ENCODE measurements around the gene FBRS.

Gene FBRS

DNA sequence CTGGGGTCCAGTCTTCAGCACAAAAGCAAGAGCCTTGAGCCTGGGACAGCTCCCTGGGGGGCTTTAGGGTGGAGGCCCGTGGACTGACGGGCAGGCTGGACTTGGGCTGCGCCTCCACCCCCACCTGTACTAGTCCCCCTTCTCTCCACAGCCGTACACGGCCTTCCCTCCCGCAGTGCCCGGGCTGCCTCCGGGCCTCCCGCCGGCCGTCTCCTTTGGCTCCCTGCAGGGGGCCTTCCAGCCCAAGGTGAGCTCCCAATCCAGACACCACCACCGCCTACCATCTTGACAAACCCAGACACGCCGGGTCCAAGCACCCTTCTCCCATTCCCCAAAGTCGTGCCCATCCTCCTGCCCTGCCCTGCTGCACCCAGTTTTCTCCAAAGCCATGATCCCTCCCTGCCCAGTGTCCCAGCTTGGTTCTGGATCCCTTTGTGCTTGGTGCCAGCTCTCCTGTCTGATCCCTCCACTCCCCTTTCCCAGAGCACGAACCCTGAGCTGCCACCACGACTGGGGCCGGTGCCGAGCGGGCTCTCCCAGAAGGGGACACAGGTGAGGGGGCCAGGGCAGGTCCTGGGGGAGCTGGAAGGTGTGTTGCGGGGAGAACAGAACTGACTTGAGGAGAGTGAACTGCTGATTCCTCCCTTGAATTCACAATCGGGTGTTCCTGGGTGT, 7.1 kb downstream of the FBRS start:
- no peak overlapping the region for H3K9ac ChIP-seq (ENCODE audit: low read depth, low read length, poor library complexity)
- peaks cover 7% of the 10 kb centered on the region for H3K79me1 ChIP-seq (ENCODE audit: low read depth, low read length)
- peak overlapping the region; percentile 75 for H3K23ac ChIP-seq (ENCODE audit: low read depth, low read length, poor library complexity)
- peaks cover 66 to 94% of the 10 kb centered on the region in 2 donors for H3K36me3 ChIP-seq (replicated peaks in 1 of 2; ENCODE audit: control insufficient read depth in 2 of 2, insufficient read depth in 2 of 2, low read length in 2 of 2)
- peaks cover 3 to 13% of the 10 kb centered on the region in 2 donors for H3K4me1 ChIP-seq (ENCODE audit: control insufficient read depth in 2 of 2, insufficient read depth in 1 of 2, low read depth in 1 of 2, low read length in 2 of 2)
- no peak overlapping the region for H2AK5ac ChIP-seq (ENCODE audit: low read depth, low read length)
- no peaks in the 10 kb centered on the region for H3K27me3 ChIP-seq (ENCODE audit: control insufficient read depth in 3 of 3, insufficient read depth in 3 of 3, low read depth in 1 of 3, low read length in 3 of 3)
- no peak for DNase-seq (ENCODE audit: low spot score)
- H2AFZ ChIP-seq (ENCODE audit: low read length): no peak overlapping the region
- no peak overlapping the region for H2BK5ac ChIP-seq (ENCODE audit: low read length)
- no peak overlapping the region for H3K14ac ChIP-seq (ENCODE audit: low read length)
- no peak overlapping the region for H2BK15ac ChIP-seq (ENCODE audit: low read length)
- H3K4me2 ChIP-seq (ENCODE audit: insufficient read depth, low read length, poor library complexity, severe bottlenecking): no peak overlapping the region
- H2BK12ac ChIP-seq (ENCODE audit: low read length): no peak overlapping the region
- WGBS, 2 donors (ENCODE audit: extremely low coverage in 2 of 2, insufficient read length in 2 of 2, insufficient replicate concordance in 1 of 2): no CpG with 5 or more reads among the region's 22 CpGs
- no peak overlapping the region for H3K4me3 ChIP-seq (ENCODE audit: low read length in 2 of 2)
- no peaks in the 10 kb centered on the region for H3K9me3 ChIP-seq (replicated peaks in 1 of 2; ENCODE audit: control insufficient read depth in 2 of 2, insufficient read depth in 1 of 2, low read depth in 1 of 2, low read length in 2 of 2)
- H3K4ac ChIP-seq (ENCODE audit: low read length): no peak overlapping the region
- no peak overlapping the region for H3K27ac ChIP-seq (replicated peaks; ENCODE audit: low read length)
- no peak overlapping the region for H2BK120ac ChIP-seq (ENCODE audit: low read depth, low read length)
- no peak overlapping the region for H3K18ac ChIP-seq (ENCODE audit: low read length)
- no peak overlapping the region for H4K91ac ChIP-seq (ENCODE audit: low read depth, low read length, poor library complexity)
- no peak overlapping the region for H4K8ac ChIP-seq (ENCODE audit: low read depth, low read length)

DNA sequence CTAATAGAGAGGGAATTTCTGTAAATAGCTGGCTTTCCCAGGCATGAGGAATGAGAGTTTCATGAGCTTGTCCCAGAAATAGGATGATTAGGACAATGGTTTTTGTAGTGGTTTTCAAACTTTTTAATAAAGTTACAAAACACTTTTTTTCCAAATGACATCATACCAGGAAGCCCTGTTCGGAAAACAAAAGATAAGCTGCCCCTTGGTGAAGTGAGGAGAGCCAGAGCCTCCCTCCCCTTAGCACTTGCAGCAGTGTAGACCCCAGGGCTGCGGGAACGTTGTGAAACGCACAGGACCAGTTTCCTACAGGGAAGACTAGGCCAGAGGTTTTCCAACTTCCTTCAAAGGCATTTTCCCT, 7.6 kb downstream of the FBRS start:
- Histone ChIP-seq H3K14ac (ENCODE audit: low read length) (no peak overlapping the region), H3K4me2 (ENCODE audit: insufficient read depth, low read length, poor library complexity, severe bottlenecking) (no peak overlapping the region), H2BK120ac (ENCODE audit: low read depth, low read length) (no peak overlapping the region), H3K9ac (ENCODE audit: low read depth, low read length, poor library complexity) (no peak overlapping the region), H3K9me3 (replicated peaks in 1 of 2; ENCODE audit: control insufficient read depth in 2 of 2, insufficient read depth in 1 of 2, low read depth in 1 of 2, low read length in 2 of 2) (no peaks in the 10 kb centered on the region), H3K27me3 (ENCODE audit: control insufficient read depth in 3 of 3, insufficient read depth in 3 of 3, low read depth in 1 of 3, low read length in 3 of 3) (no peaks in the 10 kb centered on the region), H2BK5ac (ENCODE audit: low read length) (no peak overlapping the region), H3K4me1 (ENCODE audit: control insufficient read depth in 2 of 2, insufficient read depth in 1 of 2, low read depth in 1 of 2, low read length in 2 of 2) (peaks cover 0 to 8% of the 10 kb centered on the region in 2 donors), H3K18ac (ENCODE audit: low read length) (no peak overlapping the region), H2BK15ac (ENCODE audit: low read length) (no peak overlapping the region), H3K79me1 (ENCODE audit: low read depth, low read length) (peaks cover 5% of the 10 kb centered on the region), H3K36me3 (replicated peaks in 1 of 2; ENCODE audit: control insufficient read depth in 2 of 2, insufficient read depth in 2 of 2, low read length in 2 of 2) (peaks cover 62 to 93% of the 10 kb centered on the region in 2 donors), H2BK12ac (ENCODE audit: low read length) (no peak overlapping the region), H3K23ac (ENCODE audit: low read depth, low read length, poor library complexity) (no peak overlapping the region), H3K27ac (replicated peaks; ENCODE audit: low read length) (no peak overlapping the region), H3K4ac (ENCODE audit: low read length) (no peak overlapping the region), H4K8ac (ENCODE audit: low read depth, low read length) (no peak overlapping the region), H2AFZ (ENCODE audit: low read length) (no peak overlapping the region), H3K4me3 (ENCODE audit: low read length in 2 of 2) (no peak overlapping the region), H2AK5ac (ENCODE audit: low read depth, low read length) (no peak overlapping the region), H4K91ac (ENCODE audit: low read depth, low read length, poor library complexity) (no peak overlapping the region)
- DNase-seq (ENCODE audit: low spot score): no peak
- WGBS, 2 donors (ENCODE audit: extremely low coverage in 2 of 2, insufficient read length in 2 of 2, insufficient replicate concordance in 1 of 2): no CpG with 5 or more reads among the region's 4 CpGs

DNA sequence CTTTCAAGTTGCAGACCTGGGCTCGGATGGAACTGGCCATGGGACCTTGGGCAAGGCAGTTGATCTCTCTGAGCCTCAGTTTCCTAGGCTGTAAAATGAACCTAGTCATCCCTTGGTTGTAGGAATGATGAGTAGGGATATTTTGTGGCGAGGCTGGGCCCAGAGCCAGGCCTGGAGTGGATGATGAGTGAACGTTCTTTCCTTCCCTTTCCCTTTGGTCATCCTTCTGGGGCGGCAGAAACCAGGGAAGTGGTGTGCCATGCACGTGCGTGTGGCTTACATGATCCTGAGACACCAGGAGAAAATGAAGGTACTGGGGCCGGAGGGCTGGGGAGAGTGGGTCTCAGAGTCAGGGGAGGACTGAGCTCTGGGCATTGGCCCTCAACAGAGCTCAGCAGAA, 8.4 kb downstream of the FBRS start:
- Histone ChIP-seq H2AK5ac (ENCODE audit: low read depth, low read length) (no peak overlapping the region), H3K14ac (ENCODE audit: low read length) (no peak overlapping the region), H3K27ac (replicated peaks; ENCODE audit: low read length) (no peak overlapping the region), H2BK15ac (ENCODE audit: low read length) (no peak overlapping the region), H3K18ac (ENCODE audit: low read length) (no peak overlapping the region), H3K27me3 (ENCODE audit: control insufficient read depth in 3 of 3, insufficient read depth in 3 of 3, low read depth in 1 of 3, low read length in 3 of 3) (no peaks in the 10 kb centered on the region), H2BK120ac (ENCODE audit: low read depth, low read length) (no peak overlapping the region), H3K36me3 (replicated peaks in 1 of 2; ENCODE audit: control insufficient read depth in 2 of 2, insufficient read depth in 2 of 2, low read length in 2 of 2) (peaks cover 55 to 88% of the 10 kb centered on the region in 2 donors), H3K79me1 (ENCODE audit: low read depth, low read length) (peaks cover 1% of the 10 kb centered on the region), H3K4me1 (ENCODE audit: control insufficient read depth in 2 of 2, insufficient read depth in 1 of 2, low read depth in 1 of 2, low read length in 2 of 2) (no peaks in the 10 kb centered on the region), H3K4me3 (ENCODE audit: low read length in 2 of 2) (no peak overlapping the region), H3K9ac (ENCODE audit: low read depth, low read length, poor library complexity) (no peak overlapping the region), H3K23ac (ENCODE audit: low read depth, low read length, poor library complexity) (no peak overlapping the region), H3K9me3 (replicated peaks in 1 of 2; ENCODE audit: control insufficient read depth in 2 of 2, insufficient read depth in 1 of 2, low read depth in 1 of 2, low read length in 2 of 2) (no peaks in the 10 kb centered on the region), H3K4ac (ENCODE audit: low read length) (no peak overlapping the region), H4K8ac (ENCODE audit: low read depth, low read length) (no peak overlapping the region), H3K4me2 (ENCODE audit: insufficient read depth, low read length, poor library complexity, severe bottlenecking) (no peak overlapping the region), H2BK12ac (ENCODE audit: low read length) (no peak overlapping the region), H2AFZ (ENCODE audit: low read length) (no peak overlapping the region), H4K91ac (ENCODE audit: low read depth, low read length, poor library complexity) (no peak overlapping the region), H2BK5ac (ENCODE audit: low read length) (no peak overlapping the region)
- DNase-seq (ENCODE audit: low spot score): no peak
- WGBS, 2 donors (ENCODE audit: extremely low coverage in 2 of 2, insufficient read length in 2 of 2, insufficient replicate concordance in 1 of 2): no CpG with 5 or more reads among the region's 7 CpGs

DNA sequence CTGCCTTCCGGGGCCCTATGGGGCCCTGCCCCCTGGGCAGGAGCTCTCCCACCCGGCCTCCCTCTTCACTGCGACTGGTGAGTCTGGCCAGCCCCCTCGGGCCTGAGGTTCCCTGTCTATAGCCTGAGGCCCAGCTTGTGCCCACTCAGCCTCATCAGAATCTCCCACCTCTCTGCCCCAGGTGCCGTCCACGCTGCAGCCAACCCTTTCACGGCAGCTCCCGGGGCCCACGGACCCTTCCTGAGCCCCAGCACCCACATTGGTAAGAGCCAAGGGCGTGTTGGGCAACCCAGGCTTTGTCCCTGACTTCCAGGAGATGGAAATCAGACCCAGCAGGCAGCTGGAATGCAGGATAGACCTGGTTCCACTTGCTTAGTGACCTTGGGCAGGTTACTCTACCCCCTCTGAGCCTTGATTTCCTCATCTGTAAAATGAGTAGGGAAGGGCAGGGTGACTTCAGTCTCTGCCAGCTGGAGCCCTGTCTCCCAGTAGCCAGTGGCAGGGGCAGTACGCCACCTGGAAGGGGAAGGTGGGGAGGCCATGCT, 9.2 kb downstream of the FBRS start:
- Histone ChIP-seq H3K36me3 (replicated peaks in 1 of 2; ENCODE audit: control insufficient read depth in 2 of 2, insufficient read depth in 2 of 2, low read length in 2 of 2) (peaks cover 48 to 80% of the 10 kb centered on the region in 2 donors), H3K4me3 (ENCODE audit: low read length in 2 of 2) (no peak overlapping the region), H3K27ac (replicated peaks; ENCODE audit: low read length) (no peak overlapping the region), H3K4me1 (ENCODE audit: control insufficient read depth in 2 of 2, insufficient read depth in 1 of 2, low read depth in 1 of 2, low read length in 2 of 2) (no peaks in the 10 kb centered on the region), H3K9me3 (replicated peaks in 1 of 2; ENCODE audit: control insufficient read depth in 2 of 2, insufficient read depth in 1 of 2, low read depth in 1 of 2, low read length in 2 of 2) (no peaks in the 10 kb centered on the region), H2BK5ac (ENCODE audit: low read length) (peak overlapping the region; percentile 24), H4K8ac (ENCODE audit: low read depth, low read length) (no peak overlapping the region), H3K4me2 (ENCODE audit: insufficient read depth, low read length, poor library complexity, severe bottlenecking) (no peak overlapping the region), H3K14ac (ENCODE audit: low read length) (no peak overlapping the region), H3K23ac (ENCODE audit: low read depth, low read length, poor library complexity) (no peak overlapping the region), H2AFZ (ENCODE audit: low read length) (no peak overlapping the region), H4K91ac (ENCODE audit: low read depth, low read length, poor library complexity) (no peak overlapping the region), H3K79me1 (ENCODE audit: low read depth, low read length) (peaks cover 1% of the 10 kb centered on the region), H3K4ac (ENCODE audit: low read length) (no peak overlapping the region), H3K27me3 (ENCODE audit: control insufficient read depth in 3 of 3, insufficient read depth in 3 of 3, low read depth in 1 of 3, low read length in 3 of 3) (no peaks in the 10 kb centered on the region), H2BK12ac (ENCODE audit: low read length) (no peak overlapping the region), H3K9ac (ENCODE audit: low read depth, low read length, poor library complexity) (no peak overlapping the region), H2BK15ac (ENCODE audit: low read length) (no peak overlapping the region), H2BK120ac (ENCODE audit: low read depth, low read length) (no peak overlapping the region), H3K18ac (ENCODE audit: low read length) (peak overlapping the region; percentile 51), H2AK5ac (ENCODE audit: low read depth, low read length) (no peak overlapping the region)
- no CpG with 5 or more reads among the region's 11 CpGs for WGBS, 2 donors (ENCODE audit: extremely low coverage in 2 of 2, insufficient read length in 2 of 2, insufficient replicate concordance in 1 of 2)
- no peak for DNase-seq (ENCODE audit: low spot score)
